ENCODE data around the gene TSSK6. TPM values are rescaled to one million over a fixed set of nuclear protein-coding genes. Genes with fewer than 3 reads are reported as not detected.
A peak's percentile ranks its signal among the peaks of the same experiment; 100 is the strongest.

TSSK6 gene
- total RNA-seq, 1 experiment from 2014 or later = 2.4 TPM

DNA sequence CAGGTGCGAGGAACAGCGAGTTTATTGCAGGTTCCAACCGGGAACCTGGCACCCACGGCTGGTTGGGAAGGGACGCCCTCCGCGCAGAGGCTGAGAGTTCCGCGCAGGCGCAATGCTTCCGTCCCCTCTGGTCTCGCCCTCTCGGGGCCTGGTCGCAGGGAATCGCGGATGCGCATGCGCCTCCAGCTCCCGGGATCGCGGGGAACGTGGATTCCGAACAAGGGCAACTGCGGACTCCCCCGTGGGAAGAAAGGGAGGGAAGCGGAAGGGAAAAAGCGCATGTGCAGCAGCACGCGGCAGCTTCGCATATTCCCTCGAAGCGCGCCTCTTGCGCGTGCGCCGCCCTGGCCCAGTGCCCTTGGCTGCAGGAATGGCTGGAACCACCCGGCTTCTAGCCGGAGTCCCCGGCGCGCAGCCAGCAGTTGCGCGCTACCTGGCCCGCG lies 1.1 kb downstream of the TSSK6 start:
- in situ Hi-C loops (cut with HindIII; ENCODE audit: low sequenced_read_pairs) = no loop called here
- peak; percentile 70 for DNase-seq (ENCODE audit: low spot score)

DNA sequence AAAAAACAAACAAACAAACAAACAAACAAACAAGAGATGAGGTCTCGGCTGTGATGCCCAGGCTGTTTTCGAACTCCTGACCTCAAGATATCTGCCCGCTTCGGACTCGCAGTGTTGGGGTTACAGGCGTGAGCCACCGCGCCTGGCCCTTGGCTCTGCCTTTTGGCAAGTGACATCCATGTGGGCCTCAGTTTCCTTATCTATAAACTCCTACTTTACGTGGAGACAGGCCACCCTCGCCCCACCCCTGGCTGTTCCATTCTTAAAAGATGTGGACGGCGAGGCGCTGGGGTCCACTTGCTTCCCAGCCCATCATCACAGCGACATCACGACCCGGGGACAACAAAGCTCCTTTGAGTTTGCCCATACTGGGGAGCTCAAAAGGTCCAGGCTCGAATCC lies 1.7 kb downstream of the TSSK6 start:
- DNase-seq (ENCODE audit: low spot score) = no peak
- in situ Hi-C loops (cut with HindIII; ENCODE audit: low sequenced_read_pairs) = no loop called here

DNA sequence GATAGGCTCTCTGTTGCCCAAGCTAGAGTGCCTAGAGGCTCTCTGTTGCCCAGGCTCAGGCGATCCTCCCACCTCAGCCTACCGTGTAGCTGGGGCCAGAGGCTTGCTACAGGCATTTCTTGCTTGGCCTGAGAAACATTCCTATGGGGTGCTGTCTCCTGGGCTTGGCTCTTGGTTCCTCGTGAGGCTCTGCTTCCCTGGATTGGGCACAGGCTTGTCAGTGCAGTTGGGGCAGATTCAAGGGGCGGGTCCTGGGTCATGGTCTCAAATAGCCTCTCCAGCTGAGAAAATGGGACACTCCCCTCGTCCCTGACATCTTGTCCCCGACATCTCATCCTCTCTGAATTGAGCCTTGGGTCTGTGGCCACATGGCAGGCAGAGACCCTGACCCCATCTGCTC lies 4.9 kb downstream of the TSSK6 start:
- in situ Hi-C loops (cut with HindIII; ENCODE audit: low sequenced_read_pairs) = no loop called here
- DNase-seq (ENCODE audit: low spot score) = no peak

DNA sequence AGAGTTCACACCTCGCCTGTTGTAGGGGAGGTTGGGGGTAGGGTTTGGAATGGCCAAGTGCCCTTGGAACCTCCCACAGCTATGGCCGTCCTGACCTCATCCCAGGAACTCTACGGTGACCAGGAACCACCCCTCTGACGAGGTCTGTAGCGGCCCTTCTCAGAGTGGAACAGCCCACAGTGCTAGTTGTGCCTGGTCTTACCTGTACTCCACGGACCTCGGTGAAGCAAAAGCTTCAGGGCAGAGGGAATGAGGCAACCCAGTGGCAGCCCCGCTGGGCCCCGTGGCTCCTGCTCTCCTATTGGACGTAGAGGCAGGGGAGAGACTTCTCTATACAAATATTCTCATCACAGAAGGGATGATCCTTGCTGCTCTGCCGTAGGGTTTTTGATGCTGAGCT lies 7.1 kb downstream of the TSSK6 start:
- in situ Hi-C loops (cut with HindIII; ENCODE audit: low sequenced_read_pairs) = no loop called here
- no peak for DNase-seq (ENCODE audit: low spot score)

DNA sequence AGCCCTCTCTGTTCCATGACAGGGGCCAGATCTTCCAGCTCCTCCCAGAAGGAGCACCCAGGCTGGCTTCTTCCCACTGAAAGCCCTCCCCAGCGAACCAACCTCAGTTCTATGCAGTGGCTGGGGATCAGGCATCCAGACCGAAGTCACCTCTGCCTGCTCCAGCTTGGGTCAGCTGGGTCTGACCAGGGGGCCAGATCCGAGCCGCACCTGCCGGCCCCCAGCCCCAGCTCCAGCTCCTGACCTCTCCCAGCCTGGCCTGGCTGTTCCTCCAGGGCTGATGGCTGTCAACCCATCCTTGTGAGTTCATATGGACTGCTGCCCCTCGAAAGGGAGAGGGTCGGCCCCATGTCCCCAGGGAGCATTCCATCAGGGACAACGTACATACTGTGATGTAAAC lies 8.0 kb downstream of the TSSK6 start:
- no peak for DNase-seq (ENCODE audit: low spot score)
- in situ Hi-C loops (cut with HindIII; ENCODE audit: low sequenced_read_pairs) = no loop called here

DNA sequence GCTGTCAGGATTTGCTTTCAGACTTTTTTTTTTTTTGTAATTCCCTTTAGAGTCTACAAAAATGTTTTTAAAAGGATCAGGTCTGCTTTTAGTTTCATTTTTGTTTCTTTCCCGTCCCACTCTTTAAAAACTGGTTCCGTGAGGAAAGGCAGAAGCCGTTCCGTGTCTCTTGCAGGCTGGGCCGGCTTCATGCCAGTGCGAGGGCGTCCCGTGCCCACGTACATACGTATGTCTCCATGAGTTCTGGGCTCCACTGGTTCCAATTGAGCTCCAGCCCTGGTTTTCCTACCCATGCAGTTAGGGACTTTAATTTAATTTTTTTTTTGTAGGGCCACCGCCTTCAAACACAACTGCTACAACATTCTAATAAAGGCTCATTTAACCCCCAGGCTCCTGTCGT lies 8.8 kb downstream of the TSSK6 start:
- no peak for DNase-seq (ENCODE audit: low spot score)
- in situ Hi-C loops (cut with HindIII; ENCODE audit: low sequenced_read_pairs) = no loop called here

DNA sequence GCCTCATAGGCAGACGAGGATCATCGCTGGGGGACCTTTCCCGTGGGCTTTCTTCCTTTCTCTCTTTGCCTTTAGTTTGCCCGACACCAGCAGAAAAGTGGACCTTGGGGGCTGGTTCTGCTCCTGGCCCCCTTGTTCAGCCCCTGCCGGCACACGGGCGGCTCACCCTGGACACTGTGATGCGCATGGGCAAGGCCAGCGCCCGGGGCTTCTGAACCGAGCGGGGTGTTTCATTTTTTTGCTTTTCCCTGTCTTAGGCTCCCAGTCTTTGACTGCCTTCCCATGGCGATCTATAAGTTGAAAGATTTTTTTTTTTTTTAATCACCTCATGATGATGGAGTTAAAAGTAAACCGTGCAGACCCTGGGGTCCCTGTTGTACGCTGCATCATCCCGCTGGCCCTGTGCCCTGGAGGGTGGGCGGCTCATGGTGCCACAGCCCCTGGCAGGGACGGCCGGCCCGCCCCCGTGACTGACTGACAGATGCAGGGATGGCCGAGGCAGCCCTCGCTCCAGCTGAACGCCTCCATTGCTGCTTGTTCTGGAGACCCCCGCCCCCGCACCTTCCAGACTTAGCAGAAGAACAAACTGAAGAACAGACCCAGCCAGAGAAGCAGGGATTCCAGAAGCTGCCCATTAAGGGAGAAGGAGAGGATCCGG lies 9.6 kb downstream of the TSSK6 start:
- in situ Hi-C loops (cut with HindIII; ENCODE audit: low sequenced_read_pairs) = no loop called here

DNA sequence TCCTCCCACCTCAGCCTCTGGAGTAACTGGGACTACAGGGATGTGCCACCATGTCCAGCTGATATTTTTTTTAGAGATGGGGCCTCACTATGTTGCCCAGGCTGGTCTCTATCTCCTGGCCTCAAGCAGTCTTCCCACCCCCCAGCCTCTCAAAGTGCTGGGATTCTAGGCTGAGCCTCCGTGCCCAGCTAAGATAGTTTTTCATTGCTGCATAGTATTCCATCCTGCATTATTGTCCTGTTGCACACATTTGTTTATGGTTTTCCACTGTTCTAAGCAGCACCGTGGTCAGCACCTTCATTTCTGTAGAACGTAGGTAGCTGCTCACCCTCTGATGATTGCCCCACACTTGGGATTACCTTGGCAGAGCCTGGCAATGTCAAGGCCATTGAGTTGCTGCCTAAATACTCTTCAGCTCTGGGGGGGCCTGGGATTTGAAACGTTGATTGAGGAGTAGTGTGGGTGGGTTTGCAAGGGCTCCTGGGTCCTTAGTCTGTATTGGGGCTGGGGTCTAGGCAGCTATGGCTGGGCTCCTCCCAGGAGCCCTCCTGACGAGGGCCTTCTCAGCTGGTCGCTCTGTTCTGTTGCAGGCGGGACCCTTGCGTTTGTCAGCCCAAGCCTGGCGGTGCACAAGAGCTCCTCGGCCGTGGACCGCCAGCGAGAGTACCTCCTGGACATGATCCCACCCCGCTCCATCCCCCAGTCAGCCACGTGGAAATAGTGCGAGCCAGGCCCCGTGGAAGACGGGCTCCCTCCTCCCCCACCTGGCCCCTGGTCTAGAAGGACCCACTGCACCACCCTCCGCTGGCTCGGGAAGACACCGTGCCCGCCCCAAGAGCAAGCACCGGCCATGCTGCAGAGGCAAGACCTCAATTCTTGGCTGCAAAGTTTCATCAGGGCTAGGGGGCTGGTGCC lies 10.3 kb downstream of the TSSK6 start:
- in situ Hi-C loops (cut with HindIII; ENCODE audit: low sequenced_read_pairs) = no loop called here
- no peak for DNase-seq (ENCODE audit: low spot score)

More for the DNA sequence above, 9.6 kb downstream of the TSSK6 start:
- no peak for DNase-seq (ENCODE audit: low spot score)

DNA sequence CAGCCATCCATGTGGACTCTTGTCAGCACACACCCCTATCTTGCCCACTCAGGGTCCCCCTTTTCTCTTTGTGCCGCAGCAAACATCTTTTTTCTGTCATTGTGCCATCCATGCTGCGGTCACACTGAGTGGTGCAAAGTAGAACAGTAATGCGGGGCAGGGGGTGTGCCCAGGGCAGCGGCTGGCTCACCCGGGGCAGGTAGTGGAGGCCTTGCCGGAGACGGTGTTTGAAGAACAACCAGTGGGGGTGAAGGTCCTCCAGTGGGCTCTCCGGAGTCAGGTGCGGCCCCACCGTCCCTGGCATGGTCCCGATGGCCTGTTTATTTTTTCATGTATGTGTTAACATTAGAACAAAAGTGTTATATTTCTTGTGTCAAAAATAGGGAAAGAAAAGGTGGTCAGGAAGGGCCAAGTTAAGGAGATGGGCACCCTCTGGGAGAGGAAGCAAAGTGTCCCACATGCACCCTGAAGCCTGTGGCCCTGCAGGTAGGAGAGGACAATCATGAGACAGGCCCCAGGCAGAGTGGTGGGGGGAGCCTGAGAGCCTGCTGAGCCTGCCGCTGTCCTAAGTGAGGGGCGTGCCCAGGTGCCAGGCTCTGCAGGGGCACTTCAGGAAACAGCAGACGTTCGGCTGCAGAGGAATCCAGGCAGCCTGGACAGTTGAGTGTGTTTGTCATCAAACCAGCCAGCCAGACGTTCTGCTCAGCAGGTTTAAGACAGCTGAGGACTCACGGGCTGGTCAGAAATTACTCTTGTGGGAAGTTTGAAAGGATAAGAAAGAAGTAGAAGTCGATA lies 12.3 kb downstream of the TSSK6 start:
- in situ Hi-C loops (cut with HindIII; ENCODE audit: low sequenced_read_pairs) = no loop called here

DNA sequence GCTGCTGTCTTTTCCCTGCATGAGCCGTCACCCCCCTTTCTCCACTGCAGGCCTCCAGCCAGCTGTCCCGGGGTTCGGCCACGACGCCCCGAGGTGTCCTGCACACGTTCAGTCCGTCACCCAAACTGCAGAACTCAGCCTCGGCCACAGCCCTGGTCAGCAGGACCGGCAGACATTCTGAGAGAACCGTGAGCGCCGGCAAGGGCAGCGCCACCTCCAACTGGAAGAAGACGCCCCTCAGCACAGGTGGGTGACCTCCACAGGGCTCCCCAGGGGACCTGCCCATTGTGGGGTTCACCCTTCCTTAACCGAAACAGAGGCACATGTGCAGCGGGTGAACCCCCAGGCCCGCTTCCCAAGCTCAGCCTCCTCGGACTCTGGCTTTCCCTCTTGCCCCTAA lies 13.1 kb downstream of the TSSK6 start:
- in situ Hi-C loops (cut with HindIII; ENCODE audit: low sequenced_read_pairs) = no loop called here
- no peak for DNase-seq (ENCODE audit: low spot score)

More for the DNA sequence above, 12.3 kb downstream of the TSSK6 start:
- DNase-seq (ENCODE audit: low spot score) = no peak

DNA sequence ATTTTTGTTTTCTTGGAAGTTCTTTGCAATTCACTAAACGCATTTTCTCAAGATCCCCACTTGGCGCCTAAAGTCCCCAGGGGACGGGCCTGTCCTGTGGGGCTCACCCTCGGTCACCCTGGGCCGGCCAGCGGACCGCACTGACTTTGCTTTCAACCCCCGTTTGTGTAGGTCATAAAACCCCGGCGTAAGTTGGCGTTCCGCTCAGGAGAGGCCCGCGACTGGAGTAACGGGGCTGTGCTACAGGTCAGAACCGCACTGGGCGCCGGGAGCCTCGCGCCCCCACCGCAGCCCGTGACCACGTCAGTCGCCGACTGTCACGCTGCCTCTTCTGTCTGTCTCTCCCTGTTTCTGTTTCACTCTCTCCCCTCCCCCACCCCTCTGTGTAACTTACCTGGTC lies 13.6 kb downstream of the TSSK6 start:
- in situ Hi-C loops (cut with HindIII; ENCODE audit: low sequenced_read_pairs) = no loop called here
- DNase-seq (ENCODE audit: low spot score) = no peak

DNA sequence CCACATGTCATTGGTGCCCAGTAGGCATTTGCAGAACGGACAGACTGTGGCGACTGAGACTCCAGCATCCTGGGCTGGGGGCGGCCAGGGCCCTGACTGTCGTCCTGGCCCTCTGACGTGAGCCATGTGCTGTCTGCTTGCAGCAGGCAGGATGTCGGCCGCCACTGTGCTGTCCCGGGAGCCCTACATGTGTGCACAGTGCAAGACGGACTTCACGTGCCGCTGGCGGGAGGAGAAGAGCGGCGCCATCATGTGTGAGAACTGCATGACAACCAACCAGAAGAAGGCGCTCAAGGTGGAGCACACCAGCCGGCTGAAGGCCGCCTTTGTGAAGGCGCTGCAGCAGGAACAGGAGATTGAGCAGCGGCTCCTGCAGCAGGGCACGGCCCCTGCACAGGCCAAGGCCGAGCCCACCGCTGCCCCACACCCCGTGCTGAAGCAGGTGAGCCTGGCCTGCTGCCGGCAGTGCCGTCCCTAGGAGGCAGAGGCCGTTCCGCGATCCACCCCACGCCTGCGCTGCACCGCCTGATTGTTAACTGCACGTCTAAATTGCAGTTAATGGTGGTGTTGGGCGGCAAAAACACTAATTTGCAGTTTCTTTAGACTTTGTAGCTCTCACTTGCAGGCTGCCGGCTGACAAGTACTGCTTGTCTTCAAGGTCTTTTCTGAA lies 14.2 kb downstream of the TSSK6 start:
- in situ Hi-C loops (cut with HindIII; ENCODE audit: low sequenced_read_pairs) = no loop called here
- no peak for DNase-seq (ENCODE audit: low spot score)

DNA sequence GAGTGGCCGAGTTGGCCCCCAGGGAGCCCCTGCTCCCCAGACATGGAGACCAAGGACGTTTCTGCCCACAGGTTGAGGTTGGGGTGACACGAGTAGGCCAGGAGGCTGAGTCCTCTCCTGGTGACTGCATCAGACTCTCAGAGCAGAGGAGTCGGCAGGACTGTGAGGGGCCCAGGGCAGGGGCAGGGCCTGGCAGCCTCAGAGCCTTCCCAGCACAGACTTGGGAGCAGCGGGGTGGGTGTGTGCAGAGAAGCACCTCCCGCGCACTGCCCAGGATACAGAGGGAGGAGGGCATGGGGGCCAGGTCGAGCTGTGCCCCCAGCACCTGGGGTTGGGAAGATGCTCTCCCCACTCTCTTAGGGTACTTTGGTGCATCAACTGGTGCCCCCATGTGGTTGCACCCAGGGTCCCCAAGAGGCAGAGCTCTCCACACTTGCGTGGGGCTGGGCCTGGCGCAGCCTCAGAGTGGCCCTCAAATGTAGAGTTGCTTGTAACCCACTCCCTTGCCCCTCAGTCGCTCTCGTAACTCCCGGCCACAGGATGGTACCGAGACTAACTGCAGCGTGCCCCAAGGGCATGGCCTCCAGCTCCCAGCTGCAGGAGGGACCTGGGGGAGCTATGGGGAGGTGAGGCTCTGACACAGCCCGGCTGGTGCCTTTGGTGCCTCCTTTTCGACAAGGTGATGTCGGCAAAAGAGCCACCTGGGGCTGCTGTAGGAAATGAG lies 15.9 kb downstream of the TSSK6 start:
- no peak for DNase-seq (ENCODE audit: low spot score)
- in situ Hi-C loops (cut with HindIII; ENCODE audit: low sequenced_read_pairs) = no loop called here

DNA sequence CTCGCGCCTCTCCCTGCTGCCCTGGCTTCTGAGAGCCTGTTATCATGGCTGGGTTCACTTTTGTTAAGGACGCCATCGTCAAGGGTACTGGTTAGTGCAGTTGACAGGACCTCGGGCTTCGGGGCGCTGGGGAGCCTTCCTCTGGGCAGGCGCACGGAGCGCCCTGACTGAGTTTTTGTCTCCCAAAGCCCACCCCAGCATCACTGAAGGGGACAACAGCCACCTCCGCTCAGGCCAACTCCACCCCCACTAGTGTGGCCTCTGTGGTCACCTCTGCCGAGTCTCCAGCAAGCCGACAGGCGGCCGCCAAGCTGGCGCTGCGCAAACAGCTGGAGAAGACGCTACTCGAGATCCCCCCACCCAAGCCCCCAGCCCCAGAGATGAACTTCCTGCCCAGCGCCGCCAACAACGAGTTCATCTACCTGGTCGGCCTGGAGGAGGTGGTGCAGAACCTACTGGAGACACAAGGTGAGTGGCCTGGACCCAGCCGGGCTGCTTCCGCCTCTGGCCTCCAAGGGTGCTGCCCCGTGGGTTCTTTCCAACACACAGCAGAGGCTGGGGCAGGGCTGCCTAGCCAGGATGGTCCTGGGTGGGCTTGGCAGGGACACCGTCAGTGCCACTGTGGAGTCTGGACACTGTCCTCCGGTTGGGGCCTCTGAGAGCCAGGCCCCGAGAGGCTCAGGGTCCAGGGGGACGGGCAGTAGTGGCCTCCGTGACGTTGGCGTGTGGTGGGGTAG lies 16.9 kb downstream of the TSSK6 start:
- in situ Hi-C loops (cut with HindIII; ENCODE audit: low sequenced_read_pairs) = no loop called here
- no peak for DNase-seq (ENCODE audit: low spot score)

DNA sequence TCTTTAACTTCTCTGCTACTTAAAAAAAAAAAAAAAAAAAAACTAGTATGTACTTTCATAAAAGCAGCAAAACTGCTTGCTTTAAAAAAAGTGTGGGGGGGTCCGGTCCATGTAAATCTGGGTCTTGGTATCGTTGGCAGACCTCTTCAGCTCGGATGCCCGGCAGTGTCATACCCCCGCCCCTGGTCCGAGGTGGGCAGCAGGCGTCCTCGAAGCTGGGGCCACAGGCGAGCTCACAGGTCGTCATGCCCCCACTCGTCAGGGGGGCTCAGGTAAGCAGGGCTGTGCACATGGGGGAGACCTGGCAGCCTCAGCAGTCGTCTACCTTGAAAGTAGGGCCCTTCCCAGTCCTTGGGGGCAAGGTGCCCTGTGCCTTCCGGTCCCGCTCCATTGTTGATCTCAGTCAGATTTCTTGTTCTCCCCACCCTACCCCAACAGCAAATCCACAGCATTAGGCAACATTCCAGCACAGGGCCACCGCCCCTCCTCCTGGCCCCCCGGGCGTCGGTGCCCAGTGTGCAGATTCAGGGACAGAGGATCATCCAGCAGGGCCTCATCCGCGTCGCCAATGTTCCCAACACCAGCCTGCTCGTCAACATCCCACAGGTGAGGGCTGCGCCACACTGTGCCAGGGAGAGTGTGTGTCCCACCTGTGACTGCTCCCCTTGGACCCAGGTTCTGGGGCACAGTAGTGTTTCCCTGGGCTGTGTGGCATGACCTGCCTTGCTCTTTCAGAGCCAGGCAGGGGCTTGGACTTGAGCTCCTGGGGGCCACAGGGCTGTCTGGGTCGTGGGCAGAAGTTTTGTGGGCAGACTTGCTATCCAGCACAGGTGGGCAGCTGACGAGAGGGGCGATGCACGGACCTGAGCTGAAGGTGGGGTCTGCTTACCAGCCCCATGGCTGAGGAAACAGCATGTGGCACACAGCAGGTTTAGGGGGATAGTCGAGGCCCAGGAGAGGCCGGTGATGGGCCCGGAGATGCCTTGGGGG lies 19.4 kb downstream of the TSSK6 start:
- DNase-seq (ENCODE audit: low spot score) = no peak
- in situ Hi-C loops (cut with HindIII; ENCODE audit: low sequenced_read_pairs) = no loop called here

DNA sequence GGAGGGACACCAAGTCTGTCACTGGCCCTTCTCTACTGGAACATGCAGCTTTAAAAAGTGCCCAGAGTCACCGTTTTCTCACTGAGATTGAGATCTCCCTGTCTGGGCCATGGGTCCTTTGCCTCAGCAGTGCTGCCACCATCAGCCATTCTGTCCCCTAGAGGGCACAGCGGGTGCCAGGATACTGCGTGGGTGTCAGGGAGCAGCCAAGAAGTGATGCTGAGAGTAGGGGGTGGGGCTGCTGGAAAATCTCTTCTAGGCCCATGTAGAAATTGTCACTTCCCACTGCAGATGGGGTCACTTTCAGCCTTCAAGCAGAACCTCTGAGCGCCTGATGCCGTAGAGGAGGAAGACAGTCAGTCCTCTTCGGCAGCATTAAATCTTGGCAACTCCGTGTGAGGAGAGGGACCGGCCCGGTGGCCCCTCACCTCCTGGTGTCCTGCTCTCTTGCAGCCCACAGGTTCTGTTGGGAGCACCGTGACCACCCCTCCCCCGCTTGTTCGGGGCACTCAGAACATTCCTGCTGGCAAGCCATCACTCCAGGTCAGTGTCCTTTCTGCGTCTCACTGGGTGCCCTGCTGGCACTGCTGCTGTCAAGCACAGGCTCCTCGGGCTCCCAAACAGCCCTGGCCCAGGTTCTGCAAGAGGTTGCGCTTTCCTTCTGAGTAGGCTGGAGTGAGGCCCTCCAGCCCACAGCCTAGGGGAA lies 21.4 kb downstream of the TSSK6 start:
- peak; percentile 44 for DNase-seq (ENCODE audit: low spot score)
- in situ Hi-C loops (cut with HindIII; ENCODE audit: low sequenced_read_pairs) = no loop called here
